HepG2 (cell line): ENCODE data around the gene TNS4. TPM values are rescaled to one million over a fixed set of nuclear protein-coding genes. Genes with fewer than 3 reads are reported as not detected.

Experiments used
- FOXO4 ChIP-seq: sonication (generic); formaldehyde crosslinking; conservative IDR thresholded peaks from 2 replicates; pipeline ENCODE4 v1.8.1; 2023; ENCODE audit warnings: missing genetic modification reagents
- REST ChIP-seq, 2 experiments: IDR thresholded peaks; 2 replicates each; pipeline ENCODE4 v1.6.1; 2011 to 2012; ENCODE audit warnings: low read length in 2 of 2, borderline replicate concordance in 1 of 2, low read depth in 1 of 2, mild to moderate bottlenecking in 1 of 2, moderate library complexity in 1 of 2
- ZNF230 ChIP-seq: sonication (generic); formaldehyde crosslinking; IDR thresholded peaks from 2 replicates; pipeline ENCODE4 v1.4.0; 2020; ENCODE audit warnings: mild to moderate bottlenecking, missing genetic modification reagents
- ZNF34 ChIP-seq: sonication (generic); formaldehyde crosslinking; IDR thresholded peaks from 2 replicates; pipeline ENCODE4 v1.4.0; 2020; ENCODE audit warnings: mild to moderate bottlenecking, missing genetic modification reagents, borderline replicate concordance
- polyA plus RNA-seq, 8 experiments: library from polyadenylated mRNA; depleted of rRNA in 3 of 8; stranded (reverse) in 7 of 8; unstranded in 1 of 8; fragments of >200 nt; fragmentation: Illumina TruSeq in 4 of 8; extraction: Trizol in 4 of 8; gene quantifications; 2 replicates each; pipeline versions ENCODE4 v1.2.1 to v1.2.3, GENCODE V29; 2011 to 2016; ENCODE audit warnings: low read depth in 4 of 8, missing spikeins in 1 of 8, mixed read lengths in 1 of 8; ENCODE audit not compliant: insufficient read depth in 1 of 8
- total RNA-seq, 5 experiments: library from RNA; depleted of rRNA; stranded (reverse); fragments of >200 nt; fragmentation: Illumina TruSeq; extraction: Trizol; gene quantifications; 2 replicates each; pipeline ENCODE4 v1.2.3, GENCODE V29; 2016; ENCODE audit warnings: low read depth in 1 of 5
- TF ChIP-seq, protein P1 (sequence below): sonication (generic); formaldehyde crosslinking; IDR thresholded peaks from 2 replicates; pipeline ENCODE4 v1.4.0; 2020; ENCODE audit warnings: mild to moderate bottlenecking, missing genetic modification reagents

Gene TNS4
- total and polyA plus RNA-seq, 2 of the 13 experiments (the other 11 are each of a cell fraction or from before 2014, with no cell fraction given) = 0.58 to 2.1 TPM

DNA sequence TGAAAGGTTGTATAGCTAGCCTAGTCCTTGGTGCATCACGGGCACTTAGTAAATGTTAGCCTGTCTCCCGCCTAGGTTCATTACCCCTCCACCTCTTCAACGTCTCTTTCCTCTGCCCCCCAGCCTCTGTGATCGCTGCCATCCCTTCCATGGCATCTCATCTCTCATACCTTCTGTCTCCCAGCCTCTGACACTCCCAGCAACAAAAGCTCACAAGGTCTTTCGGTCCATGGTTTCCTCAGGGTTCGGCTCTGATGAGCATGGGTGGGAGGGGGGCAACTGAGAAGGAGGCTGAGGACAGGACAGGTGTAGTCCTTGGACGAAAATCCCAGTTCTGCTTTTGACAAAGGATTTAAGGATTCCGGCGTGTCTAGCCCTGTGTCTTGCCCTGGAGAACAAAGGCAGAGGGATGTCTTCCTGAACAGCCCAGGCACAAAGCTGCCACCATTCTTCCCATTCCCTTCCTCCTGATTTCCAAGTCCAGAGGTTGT is 47.1 kb upstream of the TNS4 start (continued):
- TF ChIP-seq REST (IDR thresholded peaks at IDR 0.05; ENCODE audit: borderline replicate concordance in 1 of 2, low read depth in 1 of 2, low read length in 2 of 2) = no peak
- TF ChIP-seq ZNF34 (CRISPR knock-in tag) = peak; percentile 33; the same call in 1 of the 2 replicates
- TF ChIP-seq, protein P1, sequence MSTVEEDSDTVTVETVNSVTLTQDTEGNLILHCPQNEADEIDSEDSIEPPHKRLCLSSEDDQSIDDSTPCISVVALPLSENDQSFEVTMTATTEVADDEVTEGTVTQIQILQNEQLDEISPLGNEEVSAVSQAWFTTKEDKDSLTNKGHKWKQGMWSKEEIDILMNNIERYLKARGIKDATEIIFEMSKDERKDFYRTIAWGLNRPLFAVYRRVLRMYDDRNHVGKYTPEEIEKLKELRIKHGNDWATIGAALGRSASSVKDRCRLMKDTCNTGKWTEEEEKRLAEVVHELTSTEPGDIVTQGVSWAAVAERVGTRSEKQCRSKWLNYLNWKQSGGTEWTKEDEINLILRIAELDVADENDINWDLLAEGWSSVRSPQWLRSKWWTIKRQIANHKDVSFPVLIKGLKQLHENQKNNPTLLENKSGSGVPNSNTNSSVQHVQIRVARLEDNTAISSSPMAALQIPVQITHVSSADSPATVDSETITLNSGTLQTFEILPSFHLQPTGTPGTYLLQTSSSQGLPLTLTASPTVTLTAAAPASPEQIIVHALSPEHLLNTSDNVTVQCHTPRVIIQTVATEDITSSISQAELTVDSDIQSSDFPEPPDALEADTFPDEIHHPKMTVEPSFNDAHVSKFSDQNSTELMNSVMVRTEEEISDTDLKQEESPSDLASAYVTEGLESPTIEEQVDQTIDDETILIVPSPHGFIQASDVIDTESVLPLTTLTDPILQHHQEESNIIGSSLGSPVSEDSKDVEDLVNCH = 0 out of 2 replicates have a peak, but pooled peaks have one; percentile 47
- peak; percentile 87; the same call in 1 of the 2 replicates for TF ChIP-seq FOXO4
- 0 out of 2 replicates have a peak, but pooled peaks have one; percentile 15 for TF ChIP-seq ZNF230 (CRISPR knock-in tag)
